HG03521 (cell line): ENCODE data around the gene ADGRG2.
"Not testable (repeated sequence)": the region's sequence is repeated elsewhere in the genome, so short reads cannot be mapped to it uniquely, and the experiment has no call there.

Source experiments
- ATAC-seq: cut with Tn5 transposase; IDR thresholded peaks from one replicate; pipeline ENCODE4 v1.9.1; 2021; ENCODE audit warnings: mild to moderate bottlenecking, moderate library complexity; ENCODE audit not compliant: unreplicated experiment

The ADGRG2 gene

DNA sequence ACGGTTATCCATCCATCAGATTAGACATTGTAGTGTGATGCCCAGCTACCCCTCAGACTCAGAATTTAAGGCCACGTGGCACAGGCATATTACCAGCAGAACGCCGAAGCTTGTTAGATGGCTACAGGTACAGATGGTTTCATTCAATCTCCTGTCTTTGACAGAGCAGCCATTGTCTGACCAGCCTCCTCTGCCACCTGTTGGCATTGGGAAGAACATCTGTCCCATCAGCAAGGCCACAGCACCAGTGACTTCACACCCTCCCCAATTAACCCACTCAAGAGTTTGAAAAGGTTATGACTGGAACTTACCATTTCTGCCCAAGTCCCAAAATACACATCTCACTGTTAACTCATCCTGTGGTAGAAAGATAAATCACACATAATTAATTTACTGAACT, 116.4 kb downstream of the ADGRG2 start:
- no peak for ATAC-seq

- no peak for ATAC-seq
Observed at GRCh38 chrX:19003756-19004155, 118.5 kb downstream of the ADGRG2 start.

DNA sequence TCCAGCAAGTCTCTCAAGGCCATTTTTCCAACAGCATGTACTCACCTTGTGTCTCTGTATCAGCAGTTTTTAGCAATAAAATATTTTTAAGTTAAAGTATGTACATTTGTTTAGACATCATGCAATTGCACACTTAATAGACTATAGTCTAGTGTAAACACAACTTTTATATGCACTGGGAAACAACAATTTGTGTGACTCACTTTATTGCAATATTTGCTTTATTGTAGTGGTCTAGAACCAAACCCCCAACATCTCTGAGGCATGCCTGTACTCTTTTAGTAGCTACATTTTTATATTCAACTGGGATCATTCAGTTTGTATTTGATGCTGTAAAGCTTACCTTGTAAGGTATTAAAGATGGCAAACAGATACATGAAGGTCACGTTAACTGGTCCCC, 123.6 kb downstream of the ADGRG2 start:
- no peak for ATAC-seq

DNA sequence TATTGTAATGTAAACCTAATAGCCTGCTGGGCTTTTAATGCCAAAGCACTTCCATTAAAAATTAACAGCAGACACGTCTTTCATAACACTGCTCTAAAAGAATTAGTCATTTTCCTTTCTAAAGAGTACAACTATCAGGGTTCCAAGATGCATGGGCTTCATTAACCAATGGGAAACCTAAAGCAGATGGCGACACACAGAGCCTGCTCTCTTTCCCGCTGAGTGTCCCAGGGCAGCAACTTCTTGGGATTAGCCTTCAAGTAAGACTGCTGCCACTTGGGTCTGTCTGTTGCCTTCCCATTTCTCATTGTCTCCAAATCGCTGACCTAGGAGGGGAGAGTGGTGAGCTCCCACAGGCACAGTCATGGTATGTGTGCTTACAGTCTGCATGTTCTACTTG, 124.4 kb downstream of the ADGRG2 start:
- no peak for ATAC-seq

- ATAC-seq: no peak
Observed at GRCh38 chrX:18996536-18996935, 125.7 kb downstream of the ADGRG2 start.

GRCh38 chrX:18995221-18995620, 127.0 kb downstream of the ADGRG2 start:
- no peak for ATAC-seq

DNA sequence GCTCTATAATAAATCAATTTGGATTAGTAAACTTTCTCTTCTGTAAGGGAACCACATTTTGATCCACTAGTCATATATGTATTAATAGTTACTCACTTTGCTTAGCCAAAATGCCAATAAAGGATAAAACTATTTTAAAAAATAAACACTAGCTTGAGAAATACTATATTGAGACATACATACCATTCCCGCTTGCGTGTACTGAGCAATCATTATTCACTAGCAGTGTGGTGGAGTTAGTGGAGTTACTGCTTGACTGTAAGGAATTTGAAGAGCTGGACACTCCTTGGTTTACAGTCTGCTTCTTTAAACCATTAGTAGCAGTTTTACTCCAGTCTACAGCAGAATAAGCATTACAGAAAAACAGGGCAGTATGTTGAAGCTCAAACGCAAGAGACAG, 127.6 kb downstream of the ADGRG2 start:
- ATAC-seq: no peak

DNA sequence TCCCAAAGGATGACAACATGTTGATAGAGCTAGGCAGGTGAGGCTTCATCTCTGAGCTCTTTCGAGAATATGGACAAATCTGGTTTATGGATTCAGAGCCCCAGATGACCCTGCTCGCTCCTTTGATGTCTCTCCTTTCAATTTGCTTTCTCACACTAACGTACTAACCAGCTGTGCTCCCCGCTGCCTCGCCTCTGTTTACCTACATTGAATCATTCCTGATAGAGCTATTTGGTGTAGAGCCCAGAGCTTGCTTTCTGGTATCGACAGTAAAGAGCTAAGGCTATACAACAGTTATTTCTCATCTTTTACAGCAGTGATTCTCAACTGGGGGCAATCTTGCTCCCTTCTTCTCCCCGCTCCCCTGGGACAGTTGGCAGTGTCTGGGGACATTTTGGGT, 129.4 kb downstream of the ADGRG2 start:
- ATAC-seq: no peak

DNA sequence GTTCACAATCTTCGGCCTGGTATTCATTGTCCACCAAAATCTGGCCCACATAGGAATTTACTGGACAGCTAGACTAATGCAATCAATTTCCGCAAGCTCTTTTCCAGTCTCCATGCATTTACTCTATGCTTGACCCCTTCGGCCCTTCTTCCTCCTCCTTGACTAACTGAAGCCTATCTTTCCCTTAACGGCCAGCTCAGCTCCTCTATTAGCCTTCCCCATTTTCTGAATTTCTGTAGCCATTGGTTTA, 137.2 kb downstream of the ADGRG2 start:
- no peak for ATAC-seq

DNA sequence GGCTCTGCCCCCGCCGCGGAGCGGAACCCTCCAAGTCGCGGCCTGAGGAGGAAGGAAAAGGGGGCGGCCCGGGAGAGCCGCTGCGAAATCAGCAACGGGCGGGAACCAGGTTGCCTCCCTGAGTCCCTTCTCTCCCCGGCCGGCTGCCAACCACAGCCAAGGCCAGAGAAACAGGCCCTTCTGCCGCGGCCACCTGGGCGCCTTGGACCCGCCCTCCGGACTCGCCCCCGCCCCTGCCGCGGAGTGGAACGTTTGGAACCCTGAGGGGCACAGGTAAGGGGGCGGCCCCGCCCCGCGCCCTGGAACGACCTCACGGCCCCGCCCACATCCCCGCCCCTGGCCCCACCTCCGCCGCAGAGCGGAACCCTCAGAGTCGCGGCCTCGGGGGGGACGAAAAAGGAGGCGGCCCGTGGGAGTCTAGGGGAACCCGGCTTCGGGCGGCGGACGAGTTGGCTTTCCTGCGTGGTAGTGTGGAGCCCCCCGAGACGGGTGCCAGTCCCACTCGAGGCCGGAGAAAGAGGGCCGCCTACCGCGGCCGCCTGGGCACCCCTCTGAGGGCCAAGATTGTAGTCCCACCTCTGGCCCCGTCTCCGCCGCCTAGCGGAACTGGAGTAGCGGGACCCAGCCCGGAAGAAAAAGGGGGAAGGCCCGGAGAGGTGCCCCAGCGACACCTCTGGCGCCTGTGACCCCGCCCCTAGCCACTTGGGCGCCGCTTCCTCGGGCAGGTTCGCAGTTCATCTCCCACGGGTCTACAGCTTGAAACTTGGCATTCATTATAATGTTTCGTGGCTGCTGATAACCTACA, 137.7 kb downstream of the ADGRG2 start:
- ATAC-seq: peak; percentile 83

GRCh38 chrX:18983666-18984380, 138.4 kb downstream of the ADGRG2 start, which contains the start of gene PHKA2:
TSS of gene PHKA2 (minus strand) at chrX:18984114. CDS start at chrX:18983932, 182 bp downstream.
- ATAC-seq: peak; percentile 29

DNA sequence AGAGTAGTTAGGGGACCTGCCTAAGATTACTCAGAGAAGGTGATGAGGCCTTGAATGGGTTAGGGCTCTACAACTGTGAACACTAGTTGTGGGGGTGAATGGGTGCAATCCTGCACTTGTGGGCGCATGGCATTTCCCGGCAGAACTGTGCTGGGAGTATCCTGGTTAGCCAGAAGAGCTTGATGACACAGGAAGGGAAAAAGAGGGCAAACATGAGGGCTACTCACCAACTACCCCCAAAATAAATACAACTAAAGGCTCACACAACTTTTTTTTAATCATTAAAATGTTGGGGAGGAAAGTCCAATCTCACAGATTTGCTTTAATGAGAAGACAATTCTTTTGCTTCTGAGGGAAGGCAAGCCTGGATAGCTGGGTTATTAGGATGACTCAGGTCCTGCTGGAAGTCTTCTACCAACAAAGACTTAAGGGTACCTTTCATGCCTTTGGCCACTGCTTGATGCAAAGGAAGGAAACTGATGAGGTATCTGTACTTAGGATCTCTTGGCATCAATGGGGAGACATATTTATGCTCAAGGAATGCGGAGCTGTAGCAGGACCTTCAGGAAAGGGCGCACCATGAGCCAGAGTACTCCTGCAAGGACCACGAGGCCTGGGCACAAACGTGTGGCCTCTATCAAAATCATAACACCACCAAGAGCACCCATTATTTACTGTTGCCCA, 141.0 kb downstream of the ADGRG2 start:
- ATAC-seq: no peak

- not testable (repeated sequence) for ATAC-seq
Observed at GRCh38 chrX:18980262-18980661, 142.0 kb downstream of the ADGRG2 start.

DNA sequence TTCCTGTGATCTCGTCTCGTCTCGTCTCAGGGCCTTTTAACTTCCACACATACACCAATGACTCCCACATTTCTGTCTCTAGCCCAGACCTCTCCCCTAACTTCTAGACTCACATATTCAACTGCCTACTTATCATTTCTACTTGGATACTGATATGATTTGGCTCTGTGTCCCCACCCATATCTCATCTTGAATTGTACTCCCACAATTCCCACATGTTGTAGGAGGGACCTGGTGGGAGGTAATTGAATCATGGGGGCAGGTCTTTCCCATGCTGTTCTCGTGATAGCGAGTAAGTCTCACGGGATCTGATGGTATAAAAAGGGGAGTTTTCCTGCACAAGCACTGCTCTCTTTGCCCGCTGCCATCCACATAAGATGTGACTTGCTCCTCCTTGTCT, 147.3 kb downstream of the ADGRG2 start:
- no peak for ATAC-seq

- ATAC-seq: no peak
Observed at GRCh38 chrX:18973527-18974192, 148.6 kb downstream of the ADGRG2 start.

- no peak for ATAC-seq
Observed at GRCh38 chrX:18971506-18971905, 150.8 kb downstream of the ADGRG2 start.

DNA sequence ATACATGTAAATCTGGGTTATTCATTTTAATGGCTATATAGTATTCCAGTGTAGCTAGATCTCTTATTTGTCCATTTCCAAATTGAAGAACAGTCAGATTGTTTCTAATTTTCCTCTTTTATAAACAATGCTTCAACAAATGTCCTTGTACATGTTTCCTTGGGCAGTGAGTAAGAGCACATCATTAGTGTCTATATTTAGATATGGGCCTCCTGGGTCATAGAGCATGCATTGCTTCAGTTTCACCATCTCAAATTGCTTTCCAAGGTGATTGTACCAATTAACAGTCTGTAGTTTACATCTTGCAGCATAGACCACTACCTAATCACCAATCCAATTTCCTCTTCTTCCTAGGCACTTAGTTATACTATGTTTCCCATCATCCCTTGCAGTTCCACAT, 151.8 kb downstream of the ADGRG2 start:
- no peak for ATAC-seq

- ATAC-seq: no peak
Observed at GRCh38 chrX:18966624-18967023, 155.6 kb downstream of the ADGRG2 start.

- no peak for ATAC-seq
Observed at GRCh38 chrX:18964901-18965300, 157.4 kb downstream of the ADGRG2 start.

GRCh38 chrX:18964026-18964425, 158.2 kb downstream of the ADGRG2 start:
- no peak for ATAC-seq

GRCh38 chrX:18962329-18962728, 159.9 kb downstream of the ADGRG2 start:
- no peak for ATAC-seq
